Germinal center (tissue), 1 donor: ENCODE results near the gene AMIGO3.
"Not testable (repeated sequence)": the region's sequence is repeated elsewhere in the genome, so short reads cannot be mapped to it uniquely, and the experiment has no call there.

Experiments used
- DNase-seq: peaks from one replicate; pipeline ENCODE4 v3.0.0; 2012; ENCODE audit warnings: mixed read lengths, low spot score

AMIGO3 gene, protein sequence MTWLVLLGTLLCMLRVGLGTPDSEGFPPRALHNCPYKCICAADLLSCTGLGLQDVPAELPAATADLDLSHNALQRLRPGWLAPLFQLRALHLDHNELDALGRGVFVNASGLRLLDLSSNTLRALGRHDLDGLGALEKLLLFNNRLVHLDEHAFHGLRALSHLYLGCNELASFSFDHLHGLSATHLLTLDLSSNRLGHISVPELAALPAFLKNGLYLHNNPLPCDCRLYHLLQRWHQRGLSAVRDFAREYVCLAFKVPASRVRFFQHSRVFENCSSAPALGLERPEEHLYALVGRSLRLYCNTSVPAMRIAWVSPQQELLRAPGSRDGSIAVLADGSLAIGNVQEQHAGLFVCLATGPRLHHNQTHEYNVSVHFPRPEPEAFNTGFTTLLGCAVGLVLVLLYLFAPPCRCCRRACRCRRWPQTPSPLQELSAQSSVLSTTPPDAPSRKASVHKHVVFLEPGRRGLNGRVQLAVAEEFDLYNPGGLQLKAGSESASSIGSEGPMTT

DNA sequence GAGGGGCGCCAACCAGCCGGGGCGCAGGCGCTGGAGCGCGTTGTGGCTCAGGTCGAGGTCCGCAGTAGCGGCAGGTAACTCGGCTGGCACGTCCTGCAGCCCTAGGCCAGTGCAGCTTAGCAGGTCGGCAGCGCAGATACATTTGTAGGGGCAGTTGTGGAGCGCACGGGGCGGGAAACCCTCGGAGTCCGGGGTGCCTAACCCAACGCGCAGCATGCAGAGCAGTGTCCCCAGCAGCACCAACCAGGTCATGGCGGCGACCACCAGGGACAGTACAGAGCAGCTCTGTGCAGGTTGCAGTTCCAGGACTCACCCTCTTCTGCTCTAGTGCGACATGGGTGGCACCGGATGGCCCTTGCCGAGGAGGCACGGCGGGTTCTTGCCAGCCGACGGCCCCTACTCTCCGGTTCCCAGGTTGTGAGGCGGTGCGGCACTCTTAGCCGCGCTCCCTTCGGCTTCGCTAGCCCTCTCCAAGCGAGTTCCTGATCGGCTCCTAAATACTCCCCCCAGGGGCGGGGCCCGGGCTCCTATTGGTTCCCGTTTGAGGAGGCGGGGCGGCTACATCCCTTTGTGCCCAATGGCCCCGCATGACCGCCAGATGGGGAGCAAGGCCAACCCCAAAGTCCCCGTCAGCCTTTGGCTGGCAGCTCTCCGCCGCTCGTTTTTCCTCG is at the start of gene AMIGO3:
TSS of gene AMIGO3 (minus strand) at position 471 of the 671 bp plus-strand sequence. CDS start at position 252, 219 bp downstream.
- DNase-seq, result peak; percentile 96

DNA sequence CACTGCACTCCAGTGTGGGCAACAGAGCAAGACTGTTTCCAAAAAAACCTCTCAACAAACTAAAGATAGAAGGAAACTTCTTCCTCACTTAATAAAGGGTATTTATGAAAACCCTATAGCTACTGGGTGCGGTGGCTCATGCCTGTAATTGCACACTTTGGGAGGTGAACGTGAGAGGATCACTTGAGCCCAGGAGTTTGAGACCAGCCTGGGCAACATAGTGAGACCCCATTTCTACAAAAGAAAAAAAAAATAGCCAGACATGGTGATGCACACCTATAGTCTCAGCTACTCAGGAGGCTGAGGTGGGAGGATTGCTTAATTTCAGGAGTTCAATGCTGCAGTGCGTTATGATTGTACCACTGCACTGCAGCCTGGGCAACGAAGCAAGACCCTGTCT is 44.5 kb upstream of the AMIGO3 start:
- no peak for DNase-seq

DNA sequence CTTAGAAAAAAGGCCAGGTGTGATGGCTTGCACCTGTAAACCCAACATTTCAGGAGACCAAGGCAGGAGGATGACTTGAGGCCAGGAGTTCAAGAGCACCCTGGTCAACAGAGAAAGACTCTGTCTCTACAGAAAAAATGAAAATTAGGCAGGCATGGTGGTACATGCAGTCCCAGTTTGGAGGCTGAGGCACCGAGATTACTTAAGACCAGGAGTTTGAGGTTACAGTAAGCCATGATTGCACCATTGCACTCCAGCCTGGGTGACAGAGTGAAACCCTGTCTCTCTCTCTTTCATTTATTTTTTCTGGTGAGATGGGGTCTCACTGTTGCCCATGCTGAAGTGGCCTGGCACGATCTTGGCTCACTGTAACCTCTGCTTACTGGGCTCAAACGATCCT is 42.2 kb upstream of the AMIGO3 start:
- DNase-seq, result no peak

DNA sequence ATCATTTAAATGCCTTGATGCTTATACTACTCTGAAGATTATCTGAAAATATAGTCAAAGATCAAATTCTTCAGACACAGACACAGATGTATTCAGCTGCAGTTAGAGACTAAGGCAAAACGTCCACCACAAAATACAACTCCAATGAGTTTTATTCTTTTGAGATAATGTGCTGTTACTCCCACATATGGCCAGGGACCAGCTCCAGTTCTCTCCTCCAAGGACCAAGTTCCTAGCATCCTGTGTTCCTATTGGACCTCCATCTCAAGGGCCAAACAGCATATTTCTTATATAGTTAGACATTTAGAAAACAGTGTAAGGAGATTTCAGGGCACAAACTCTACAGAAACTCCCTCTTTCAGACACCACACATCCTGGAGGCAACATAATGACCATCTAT is 39.7 kb upstream of the AMIGO3 start:
- DNase-seq, result no peak

DNA sequence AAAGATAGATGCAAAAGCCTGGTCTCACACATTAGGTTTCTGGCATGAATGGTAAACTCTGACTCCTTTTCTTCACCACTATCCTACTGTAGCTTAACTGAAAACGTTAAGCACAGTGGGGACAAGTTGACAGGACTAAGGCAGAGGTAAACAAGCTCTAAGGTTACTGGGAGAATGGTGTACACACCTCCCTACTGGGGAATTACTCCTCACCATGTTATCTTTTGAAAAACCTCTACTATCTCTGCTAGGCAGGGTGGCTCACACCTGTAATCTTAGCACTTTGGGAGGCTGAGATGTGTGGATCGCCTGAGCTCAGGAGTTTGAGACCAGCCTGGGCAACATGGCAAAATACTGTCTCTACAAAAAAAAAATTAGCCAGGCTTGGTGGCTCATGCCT is 37.7 kb upstream of the AMIGO3 start:
- DNase-seq, result no peak

DNA sequence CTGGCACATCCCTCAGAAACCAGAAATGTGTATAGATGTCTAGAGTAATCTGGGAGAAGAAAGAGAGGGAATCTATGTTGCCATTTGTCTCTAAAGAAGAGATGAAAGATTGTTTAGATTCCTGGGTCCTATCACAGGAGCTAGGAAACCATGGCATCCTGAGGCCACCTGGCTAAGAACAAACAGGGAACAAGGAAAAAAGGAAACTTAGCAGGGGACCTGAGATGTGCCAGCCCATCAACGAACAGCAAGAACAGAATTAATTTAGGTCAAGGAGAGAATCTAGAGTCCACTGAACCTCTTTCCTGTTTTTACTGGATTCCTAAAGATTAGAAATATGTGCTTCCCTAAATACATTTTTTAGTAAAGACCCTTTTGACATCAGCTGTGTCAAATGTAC is 36.6 kb upstream of the AMIGO3 start:
- DNase-seq, result no peak

DNA sequence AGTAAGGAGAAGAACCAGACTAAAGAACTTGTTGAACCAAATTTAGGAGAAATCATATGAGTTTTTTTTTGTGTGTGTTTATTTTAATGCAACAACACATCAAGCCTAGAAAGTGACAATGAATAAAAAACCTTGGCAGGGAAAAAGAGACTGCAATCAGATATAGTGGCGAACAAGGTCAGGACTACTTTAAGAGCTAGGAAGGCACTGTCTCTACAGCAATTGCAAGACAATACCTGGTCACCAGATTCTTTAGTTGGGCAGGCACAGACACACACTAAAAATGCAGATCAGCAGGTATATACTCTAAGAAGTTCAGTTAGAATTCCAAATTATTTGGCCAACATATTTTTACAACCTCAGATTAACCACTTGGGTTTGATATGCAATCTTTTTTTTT is 35.1 kb upstream of the AMIGO3 start:
- no peak for DNase-seq

DNA sequence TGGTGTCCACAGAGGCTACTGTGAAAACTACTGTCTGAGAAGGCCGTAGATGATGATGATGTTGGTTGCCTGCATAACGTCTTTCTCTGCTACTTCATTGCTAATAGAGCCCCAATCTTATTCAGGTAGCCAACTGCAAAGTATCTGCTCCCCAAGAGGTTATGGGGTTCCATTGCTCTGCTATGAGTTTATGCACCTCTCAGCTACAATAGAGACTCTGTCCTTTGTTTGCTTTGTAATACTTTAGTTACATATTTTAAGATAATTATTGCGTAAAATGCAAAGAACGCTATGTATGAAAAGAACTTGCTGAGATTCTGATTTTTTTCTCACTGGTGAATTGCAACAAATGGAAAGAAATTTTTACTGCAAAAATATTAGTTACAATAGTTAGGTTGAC is 32.0 kb upstream of the AMIGO3 start:
- DNase-seq, result no peak

DNA sequence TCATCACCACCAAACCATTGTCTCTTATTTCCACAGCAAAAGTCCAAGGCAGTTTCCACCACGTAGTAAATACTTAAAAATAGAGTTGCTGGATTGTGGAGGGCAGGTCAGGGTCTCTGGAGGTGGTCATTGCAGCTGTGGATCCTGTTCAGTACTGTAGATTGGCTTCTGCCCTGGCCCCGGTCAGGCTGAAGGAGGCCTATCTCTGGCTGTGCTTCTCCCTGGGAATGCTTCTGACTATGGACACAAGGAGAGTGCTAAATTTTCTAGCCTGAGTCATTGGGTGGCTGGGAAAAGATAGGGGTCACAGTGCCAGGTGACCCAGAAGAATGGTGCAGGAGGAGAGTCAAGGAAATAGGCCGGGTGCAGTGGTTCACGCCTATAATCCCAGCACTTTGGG is 30.6 kb upstream of the AMIGO3 start:
- DNase-seq, result no peak

DNA sequence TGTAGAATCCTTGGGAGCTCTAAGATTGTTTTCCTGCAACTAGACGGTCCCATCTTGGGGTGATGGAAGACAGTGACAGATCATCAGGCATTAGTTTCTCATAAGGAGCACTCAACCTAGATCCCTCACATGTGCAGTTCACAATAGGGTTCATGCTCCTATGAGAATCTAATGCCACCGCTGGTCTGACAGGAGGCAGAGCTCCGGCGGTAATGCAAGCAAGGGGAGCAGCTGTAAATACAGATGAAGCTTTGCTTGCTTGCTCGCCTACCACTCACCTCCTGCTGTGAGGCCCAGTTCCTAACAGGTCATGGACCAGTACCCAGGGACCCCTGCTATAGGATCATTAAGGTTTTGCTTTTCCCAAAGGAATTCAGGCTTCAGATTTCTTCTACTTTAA is 29.4 kb upstream of the AMIGO3 start:
- not testable (repeated sequence) for DNase-seq

DNA sequence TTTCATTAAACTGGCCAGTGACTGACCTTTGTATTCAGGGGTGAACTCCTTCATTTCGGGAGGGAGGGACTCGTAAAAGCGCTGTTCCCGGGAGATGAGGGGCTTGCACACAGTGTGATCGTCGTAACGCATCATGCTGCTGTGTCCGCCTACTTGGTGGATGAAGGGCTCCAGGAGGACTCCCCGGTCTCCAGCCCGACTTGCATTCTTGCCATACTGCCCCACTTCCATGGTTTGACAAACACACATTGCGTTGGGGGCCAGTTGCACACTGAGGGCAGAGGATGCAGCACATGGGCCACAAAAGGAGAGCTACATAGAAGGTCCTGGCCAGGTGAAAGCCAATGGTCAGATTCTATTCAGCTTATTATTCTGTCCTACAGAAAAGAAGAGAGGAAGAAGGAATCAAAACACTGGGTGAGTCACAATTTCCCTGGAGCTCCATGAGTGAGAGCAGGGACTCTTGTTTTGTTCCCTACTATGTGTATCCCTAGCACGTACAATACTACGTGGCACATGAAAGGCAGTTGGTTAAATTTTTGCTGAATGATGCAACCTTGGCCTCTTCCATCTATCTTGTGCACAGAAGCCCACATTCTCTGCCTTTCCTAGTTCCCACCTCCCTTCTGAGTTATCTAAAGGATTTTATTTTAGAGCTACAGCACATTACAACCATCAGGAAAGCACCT is 28.5 kb upstream of the AMIGO3 start:
- DNase-seq, result no peak

DNA sequence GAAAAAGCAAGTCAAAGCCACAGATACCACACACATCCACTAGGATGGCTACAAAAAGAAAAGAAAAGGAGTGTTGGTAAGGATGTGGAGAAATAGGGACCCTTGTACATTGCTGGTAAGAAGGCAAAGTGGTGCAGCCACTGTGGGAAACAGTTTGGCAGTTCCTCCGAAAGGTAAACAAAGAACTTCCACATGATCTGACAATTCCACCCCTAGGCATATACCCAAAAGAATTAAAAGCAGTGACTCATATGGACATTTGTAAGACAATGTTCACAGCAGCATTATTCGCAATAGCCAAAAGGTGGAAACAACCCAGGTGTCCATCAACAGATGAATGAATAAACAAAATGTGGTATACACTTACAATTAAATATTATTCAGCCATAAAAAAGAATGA is 26.5 kb upstream of the AMIGO3 start:
- no peak for DNase-seq

DNA sequence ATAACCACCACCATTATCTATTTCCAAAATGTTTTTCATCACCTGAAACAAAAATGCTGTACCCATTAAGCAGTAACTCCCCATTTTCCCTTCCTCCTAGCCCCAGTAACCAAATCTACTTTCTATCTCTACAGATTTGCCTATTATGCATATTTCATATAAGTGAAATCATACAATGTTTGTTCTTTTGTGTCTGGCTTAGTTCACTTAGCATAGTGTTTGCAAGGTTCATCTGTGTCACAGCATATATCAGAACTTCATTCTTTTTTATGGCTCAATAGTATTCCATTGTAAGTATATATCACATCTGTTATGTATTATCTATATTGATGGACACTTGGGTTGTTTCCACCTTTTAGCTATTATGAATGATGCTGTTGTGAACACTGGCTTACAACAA is 20.9 kb upstream of the AMIGO3 start:
- DNase-seq, result no peak

DNA sequence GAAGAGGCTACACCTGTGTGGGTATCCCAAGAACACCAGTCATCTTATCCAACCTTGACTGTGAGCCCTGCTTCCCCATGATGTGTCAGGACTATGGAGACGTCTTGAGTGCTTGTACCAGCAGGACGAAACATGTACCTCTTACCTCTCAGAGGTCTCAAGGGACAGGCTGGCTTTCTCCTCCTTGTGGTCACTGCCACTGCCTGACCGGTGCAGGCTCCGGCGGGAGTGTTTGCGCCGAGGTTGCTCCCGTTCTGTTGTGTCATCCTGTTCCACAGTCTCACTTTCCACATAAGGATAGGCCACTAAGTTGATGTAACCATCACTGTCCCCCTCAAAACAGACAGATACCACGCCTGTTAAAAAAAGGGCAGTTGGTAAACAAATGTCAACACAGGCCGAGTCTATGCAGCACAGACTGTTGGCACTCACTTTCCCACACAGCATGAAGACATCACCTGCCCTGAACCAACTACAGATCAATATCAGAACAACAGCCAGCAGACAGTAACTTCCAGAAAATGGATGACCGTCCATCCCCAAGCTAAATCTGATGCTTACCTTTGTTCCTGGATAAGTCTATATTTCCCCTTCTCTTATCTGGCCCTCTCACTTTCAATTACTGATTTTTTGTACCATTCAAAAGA is 18.7 kb upstream of the AMIGO3 start:
- no peak for DNase-seq

DNA sequence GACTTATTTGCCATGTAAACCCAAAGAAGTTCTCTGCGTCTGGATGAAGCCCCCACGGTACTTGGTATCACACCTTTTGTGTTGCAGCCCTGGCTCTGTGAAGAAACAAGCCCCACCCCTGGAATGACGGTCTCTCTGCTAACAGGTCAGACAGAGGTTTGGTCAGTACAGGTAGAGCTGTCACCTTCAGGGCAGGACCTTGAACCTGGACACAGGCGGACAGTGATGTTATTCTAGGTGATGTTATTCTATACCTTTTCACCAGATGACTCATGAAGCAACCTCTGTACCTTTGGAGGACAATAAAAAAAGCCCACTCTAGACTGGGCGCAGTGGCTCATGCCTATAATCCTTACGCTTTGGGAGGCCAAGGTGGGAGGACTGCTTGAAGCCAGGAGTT is 15.3 kb upstream of the AMIGO3 start:
- no peak for DNase-seq

DNA sequence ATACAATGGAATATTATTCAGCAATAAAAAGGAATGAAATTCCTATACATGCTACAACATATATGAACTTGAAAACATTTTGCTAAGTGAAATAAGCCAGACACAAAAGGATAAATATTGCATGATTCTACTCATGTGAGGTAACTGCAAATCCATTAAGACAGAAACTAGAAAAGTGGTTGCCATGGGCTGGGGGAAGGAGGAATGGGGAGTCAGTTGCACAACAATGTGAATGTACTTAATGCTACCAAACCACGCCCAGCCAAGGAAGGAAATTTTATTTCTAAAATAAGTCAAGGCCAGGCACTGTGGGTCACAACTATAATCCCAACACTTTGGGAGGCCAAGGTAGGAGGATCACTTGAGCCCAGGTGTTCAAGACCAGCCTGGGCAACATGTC is 14.1 kb upstream of the AMIGO3 start:
- no peak for DNase-seq

DNA sequence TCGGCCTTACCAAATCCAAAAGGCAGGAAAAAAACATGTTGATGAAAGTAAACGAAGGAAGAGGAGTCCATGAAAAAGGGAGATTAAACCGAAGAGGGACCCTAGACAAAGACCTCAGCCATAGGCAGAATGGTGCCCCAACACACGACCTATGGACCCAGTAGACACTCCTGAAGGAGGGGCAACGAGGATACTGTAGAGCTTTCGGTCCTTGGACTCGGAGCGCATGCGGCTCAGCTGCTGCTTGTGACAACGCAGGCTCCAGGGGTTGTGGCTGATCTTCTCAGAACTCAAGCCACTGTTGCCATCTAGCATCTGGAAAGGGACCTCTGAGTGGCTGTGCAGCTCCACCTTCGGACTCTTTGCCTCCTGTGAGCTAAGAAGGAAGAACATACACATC is 13.1 kb upstream of the AMIGO3 start:
- no peak for DNase-seq

DNA sequence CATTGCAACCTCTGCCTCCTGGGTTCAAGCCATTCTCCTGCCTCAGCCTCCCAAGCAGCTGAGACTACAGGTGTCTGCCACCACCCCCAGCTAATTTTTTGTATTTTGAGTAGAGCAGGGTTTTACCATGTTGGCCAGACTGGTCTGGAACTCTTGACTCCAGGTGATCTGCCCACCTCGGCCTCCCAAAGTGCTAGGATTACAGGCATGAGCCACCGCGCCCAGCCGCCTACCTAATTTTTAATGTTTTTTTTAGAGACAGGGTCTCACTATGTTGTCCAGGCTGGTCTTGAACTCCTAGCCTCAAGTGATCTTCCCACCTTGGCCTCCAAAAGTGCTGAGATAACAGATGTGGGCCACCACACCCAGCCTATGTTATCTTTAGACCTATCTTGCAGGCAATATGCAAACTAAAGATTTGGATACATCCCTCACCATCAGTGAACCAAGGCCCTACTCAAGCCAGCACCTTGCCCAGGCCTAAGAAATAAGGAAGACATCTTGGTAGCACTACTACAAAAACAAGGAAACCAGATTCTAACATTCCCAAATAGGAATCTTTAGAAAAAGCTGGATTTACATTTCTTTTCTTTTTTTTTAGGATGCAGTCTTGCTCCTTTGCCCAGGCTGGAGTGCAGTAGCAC is 10.6 kb upstream of the AMIGO3 start:
- no peak for DNase-seq

DNA sequence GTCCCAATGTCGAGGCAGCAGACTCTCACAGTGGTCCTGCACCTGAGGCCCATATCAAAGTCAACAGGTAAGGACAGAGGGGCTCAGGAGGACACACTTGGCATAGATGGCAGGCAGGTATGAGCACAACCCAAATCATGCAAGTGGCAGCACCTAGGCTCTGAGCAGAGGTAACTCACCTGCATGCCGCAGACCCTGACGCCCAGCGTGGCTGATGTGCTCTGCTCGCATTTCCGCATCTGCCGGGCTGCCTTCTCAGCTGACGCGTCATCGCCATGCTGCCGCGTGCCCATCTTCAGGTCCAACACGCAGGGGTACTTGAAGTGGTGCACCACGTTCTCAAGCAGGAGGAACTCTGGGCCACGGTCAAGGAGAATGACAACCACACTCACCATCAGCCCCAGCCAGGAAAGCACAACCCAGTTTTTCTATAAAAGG is 8.5 kb upstream of the AMIGO3 start:
- no peak for DNase-seq

DNA sequence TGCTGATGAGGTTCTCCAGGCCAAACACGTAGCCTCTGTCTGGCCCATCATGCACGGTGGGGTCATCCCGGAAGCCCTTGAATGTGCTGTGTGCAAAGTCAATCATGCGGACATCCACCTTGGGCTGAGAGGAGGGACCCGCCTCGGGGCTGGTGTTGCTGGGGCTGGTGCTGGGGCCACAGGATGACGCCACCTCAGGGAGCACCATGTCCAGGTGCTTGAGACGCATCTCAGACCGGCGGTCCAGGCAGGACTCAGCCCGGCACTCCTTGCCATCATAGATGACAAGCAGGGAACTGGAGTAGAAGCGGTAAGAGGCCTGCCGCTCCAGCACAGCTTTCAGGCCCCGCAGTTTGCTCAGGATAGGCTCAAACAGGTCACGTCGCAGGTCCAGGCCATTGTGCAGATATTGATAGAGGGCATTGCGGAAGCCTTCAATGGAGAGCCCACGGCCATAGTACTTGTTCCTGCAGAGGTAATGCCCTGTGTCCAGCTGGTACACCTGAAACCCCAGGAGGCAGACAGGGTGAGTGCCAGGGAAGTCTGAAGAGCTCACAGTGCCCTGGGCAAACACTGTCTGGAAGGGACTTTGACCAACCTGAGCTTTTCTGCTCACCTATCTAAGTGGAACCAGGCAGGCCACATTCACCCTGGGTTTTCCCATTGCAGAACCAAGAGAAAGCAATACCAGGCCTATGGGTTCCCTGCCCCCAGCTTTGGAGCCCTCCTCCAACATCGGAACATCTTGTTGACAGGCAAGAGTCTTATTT is 7.9 kb upstream of the AMIGO3 start:
- peak; percentile 54 for DNase-seq
